IPS-NIHi7 (cell line): Measurements from ENCODE around the gene SF3B6.
"Not testable (repeated sequence)": the region's sequence is repeated elsewhere in the genome, so short reads cannot be mapped to it uniquely, and the experiment has no call there.

Experiments
- DNase-seq: peaks from one replicate; pipeline ENCODE4 v3.0.0; 2012; ENCODE audit warnings: mixed read lengths; ENCODE audit errors: extremely low spot score

The SF3B6 gene

GRCh38 chr2:24075915-24076848 is at the start of gene SF3B6:
Gene SF3B6, minus strand, starts transcription at chr2:24076326. Its CDS starts 97 bp downstream, at chr2:24076229.
- DNase-seq: peak; percentile 95

- peak; percentile 72 for DNase-seq
These were observed 47.9 kb upstream of the SF3B6 start for GRCh38 chr2:24123922-24124580.

- peak; percentile 88 for DNase-seq
These were observed 47.2 kb upstream of the SF3B6 start, which contains the start of the genes FAM228B and PFN4 for GRCh38 chr2:24123195-24123921. Gene FAM228B, plus strand, starts transcription at chr2:24123469. Its CDS starts 893 bp downstream, at chr2:24124362. Gene PFN4, minus strand, starts transcription at chr2:24123334. Its CDS starts 799 bp downstream, at chr2:24122535.

- DNase-seq: no peak
These were observed 46.5 kb upstream of the SF3B6 start for GRCh38 chr2:24122366-24123194.

- no peak for DNase-seq
These were observed 45.3 kb upstream of the SF3B6 start for GRCh38 chr2:24121469-24121868.

GRCh38 chr2:24121066-24121465 is 44.9 kb upstream of the SF3B6 start:
- no peak for DNase-seq

GRCh38 chr2:24117902-24118301 is 41.8 kb upstream of the SF3B6 start:
- no peak for DNase-seq

- DNase-seq: no peak
These were observed 38.9 kb upstream of the SF3B6 start for GRCh38 chr2:24115057-24115456.

- DNase-seq: no peak
These were observed 35.3 kb upstream of the SF3B6 start for GRCh38 chr2:24111407-24111901.

GRCh38 chr2:24110660-24111303 is 34.7 kb upstream of the SF3B6 start:
- no peak for DNase-seq

GRCh38 chr2:24109431-24109830 is 33.3 kb upstream of the SF3B6 start:
- not testable (repeated sequence) for DNase-seq

- no peak for DNase-seq
These were observed 31.2 kb upstream of the SF3B6 start for GRCh38 chr2:24107336-24107735.

GRCh38 chr2:24106786-24107185 is 30.7 kb upstream of the SF3B6 start:
- no peak for DNase-seq

- no peak for DNase-seq
These were observed 29.7 kb upstream of the SF3B6 start for GRCh38 chr2:24105816-24106215.

- DNase-seq: no peak
These were observed 28.8 kb upstream of the SF3B6 start for GRCh38 chr2:24104906-24105305.

- DNase-seq: no peak
These were observed 28.1 kb upstream of the SF3B6 start for GRCh38 chr2:24104110-24104650.

- no peak for DNase-seq
These were observed 26.6 kb upstream of the SF3B6 start for GRCh38 chr2:24102677-24103076.

GRCh38 chr2:24101992-24102391 is 25.9 kb upstream of the SF3B6 start:
- DNase-seq: no peak

GRCh38 chr2:24100732-24101131 is 24.6 kb upstream of the SF3B6 start:
- not testable (repeated sequence) for DNase-seq

GRCh38 chr2:24095171-24095677 is 19.1 kb upstream of the SF3B6 start:
- not testable (repeated sequence) for DNase-seq
